OCI-M2 (cell line): Measurements from ENCODE around the gene PPFIA1.

Experiments
- DNase-seq: peaks from one replicate; lab custom pipeline; 2025; ENCODE audit not compliant: unreplicated experiment; lab: John Stamatoyannopoulos, UW

The PPFIA1 gene

DNA sequence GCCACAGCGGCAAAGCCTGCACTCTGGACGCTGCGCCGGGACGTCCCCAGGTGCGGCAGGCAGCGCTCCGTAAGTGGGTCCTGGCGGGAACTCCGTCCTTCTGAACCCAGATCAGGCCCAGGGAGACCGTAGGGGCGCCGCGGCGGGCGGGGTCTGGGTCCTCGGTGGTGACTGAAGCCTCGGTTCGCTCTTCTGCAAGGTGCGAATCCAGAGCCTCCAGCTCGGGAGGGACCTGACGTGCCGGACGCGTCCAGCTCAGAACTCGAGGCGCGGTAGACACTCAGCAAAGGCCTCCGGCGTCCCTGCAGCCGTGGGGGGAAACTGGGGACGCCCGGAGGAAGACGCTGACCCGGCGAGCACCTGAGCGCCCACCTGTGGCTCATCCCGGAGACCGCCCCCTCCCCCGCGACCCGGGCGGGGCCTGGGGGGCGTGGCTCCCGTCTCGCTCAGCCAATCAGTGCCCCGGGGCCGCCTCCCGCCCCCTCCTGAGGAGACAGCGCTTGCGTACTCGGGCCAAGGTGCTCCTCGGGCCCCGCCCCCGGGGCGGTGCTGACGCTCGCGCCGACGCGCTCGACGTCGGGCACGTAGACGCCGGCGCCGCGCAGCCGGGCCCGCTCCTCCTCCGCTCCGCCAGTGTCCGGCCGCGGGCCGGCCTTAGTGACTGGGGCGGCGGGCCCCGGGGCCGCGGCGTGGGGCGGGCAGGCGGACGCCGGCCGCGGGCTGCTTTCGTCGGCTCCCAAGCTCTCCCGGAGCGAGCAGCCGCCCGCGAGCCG is at the start of gene PPFIA1:
Gene PPFIA1 (plus strand): TSS at position 587 of the 773 bp plus-strand sequence. CDS start 1,483 bp downstream, outside the sequence.
- no peak for DNase-seq

DNA sequence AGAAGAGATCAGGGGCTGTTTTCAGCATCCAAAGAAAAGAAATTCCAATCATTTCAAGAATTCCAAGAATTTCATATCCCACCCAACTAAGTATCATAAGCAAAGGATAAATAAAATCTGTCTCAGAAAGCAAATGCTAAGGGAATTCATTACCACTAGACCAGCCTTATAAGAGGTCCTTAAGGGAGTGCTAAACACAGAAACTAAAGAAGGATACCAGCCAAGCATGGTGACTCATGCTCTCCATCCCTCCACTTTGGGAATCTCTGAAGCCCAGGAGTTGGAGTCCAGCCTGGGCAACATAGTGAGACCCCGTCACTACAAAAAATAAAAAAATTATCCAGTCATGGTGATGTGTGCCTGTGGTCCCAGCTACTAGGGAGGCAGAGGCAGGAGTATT is 49.6 kb upstream of the PPFIA1 start:
- no peak for DNase-seq

DNA sequence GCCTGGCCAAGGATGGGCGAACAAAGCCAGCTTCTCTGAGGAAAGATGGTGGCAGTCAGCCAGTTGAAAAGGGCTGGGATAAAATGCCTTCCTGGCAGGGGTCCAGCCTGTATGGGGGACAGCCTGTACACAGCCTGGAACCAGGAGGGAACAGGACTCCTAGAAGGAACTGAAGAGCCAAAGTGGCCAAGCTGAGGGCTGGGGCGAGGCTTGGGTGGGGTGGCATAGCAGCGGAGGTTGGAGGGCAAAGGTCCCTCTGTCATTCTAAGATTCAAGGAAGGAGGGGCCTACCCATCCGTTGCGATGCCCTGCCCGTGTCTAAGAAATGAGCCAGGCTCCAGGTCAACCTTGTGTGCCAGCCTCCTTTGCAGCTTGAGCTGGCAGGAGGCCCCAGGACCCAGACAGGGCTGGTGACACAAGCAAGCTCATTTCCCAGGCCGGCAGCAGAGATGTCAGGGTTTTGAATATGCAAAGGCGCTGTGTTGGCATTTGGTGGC is 44.8 kb upstream of the PPFIA1 start:
- no peak for DNase-seq

DNA sequence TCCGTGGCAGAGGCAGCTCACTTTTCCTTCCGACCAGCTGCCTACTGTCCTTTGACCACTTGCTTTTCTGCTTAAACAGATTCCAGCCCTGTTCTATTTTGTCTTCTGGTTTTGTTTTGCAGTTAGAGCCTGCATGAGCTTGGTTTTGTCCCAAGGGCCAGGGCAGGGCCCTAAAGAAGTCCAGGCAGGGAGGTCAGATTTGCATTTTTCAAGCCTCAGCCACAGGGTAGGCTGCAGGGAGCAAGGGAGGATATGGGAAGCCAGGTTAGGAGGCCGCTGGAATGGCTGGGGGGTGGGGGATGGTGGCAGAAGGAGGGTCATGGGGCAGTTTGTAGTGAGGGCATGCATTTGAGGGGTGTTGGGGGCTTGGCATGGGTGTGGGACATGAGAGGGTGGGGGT is 44.3 kb upstream of the PPFIA1 start:
- no peak for DNase-seq

DNA sequence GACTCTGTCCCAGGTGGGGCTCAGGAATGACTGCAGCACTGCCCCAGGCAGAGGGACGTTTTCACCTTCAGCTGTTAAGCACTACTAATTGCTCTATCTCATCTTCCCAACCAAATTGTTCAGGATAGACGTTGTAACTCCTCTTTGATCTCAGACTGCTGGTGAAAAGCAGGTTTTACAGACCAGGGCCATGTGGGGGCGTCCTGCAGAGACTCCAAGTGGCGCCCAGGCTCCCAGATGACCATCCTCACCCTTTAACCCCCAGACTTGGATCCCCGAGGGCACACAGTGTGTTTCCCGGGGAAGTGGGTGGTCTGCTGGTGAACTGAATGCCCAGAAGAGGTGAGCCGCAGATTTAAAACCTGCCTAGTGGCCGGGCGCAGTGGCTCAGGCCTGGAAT is 43.5 kb upstream of the PPFIA1 start:
- DNase-seq: no peak

DNA sequence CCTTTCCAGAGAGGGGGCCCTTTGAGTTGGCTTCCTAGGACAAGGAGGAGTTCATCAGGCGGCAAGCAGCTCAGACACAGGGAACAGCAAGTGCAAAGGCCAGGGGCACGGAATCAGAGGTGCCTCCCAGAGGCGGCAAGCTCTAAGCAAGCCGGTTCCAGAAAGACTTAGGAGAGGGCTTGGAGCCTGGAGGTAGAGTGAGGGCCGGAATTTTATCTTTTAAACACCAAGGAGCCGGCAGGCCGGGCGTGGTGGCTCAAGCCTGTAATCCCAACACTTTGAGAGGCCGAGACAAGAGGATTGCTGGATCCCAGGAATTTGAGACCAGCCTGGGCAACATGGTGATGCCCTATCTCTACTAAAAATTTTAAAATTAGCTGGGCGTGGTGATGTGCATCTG is 40.8 kb upstream of the PPFIA1 start:
- DNase-seq: no peak

DNA sequence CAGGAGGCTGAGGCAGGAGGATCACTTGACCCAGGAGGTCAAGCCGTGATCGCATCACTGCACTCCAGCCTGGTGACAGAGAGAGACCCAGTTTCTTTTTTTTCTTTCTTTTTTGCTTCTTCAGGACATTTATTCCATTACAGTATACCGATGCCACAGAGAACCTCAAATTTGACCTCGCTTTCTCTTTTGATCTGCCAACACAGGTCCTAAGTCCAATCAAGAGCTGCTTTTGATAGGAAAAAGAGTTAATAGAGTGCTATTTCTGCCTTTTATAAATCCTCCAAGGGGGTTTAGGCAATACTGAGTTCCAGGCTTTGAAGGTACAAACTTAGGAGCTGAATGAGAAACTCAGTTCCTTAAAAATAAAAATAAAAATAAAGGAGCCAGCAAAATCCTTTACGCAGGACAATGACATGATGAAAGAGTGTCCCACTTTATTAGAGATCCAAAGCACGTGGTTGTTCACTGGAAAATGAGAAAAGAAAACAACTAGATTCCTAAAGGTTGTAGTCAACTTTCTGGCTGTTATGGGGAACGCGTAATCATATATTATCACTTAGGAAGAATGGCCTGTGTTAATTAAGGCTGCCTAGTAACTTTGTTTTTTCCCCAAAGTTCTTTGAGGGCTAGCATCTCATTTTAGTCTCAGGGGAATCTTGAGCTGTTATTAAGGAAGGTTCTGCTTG is 40.2 kb upstream of the PPFIA1 start:
- no peak for DNase-seq

DNA sequence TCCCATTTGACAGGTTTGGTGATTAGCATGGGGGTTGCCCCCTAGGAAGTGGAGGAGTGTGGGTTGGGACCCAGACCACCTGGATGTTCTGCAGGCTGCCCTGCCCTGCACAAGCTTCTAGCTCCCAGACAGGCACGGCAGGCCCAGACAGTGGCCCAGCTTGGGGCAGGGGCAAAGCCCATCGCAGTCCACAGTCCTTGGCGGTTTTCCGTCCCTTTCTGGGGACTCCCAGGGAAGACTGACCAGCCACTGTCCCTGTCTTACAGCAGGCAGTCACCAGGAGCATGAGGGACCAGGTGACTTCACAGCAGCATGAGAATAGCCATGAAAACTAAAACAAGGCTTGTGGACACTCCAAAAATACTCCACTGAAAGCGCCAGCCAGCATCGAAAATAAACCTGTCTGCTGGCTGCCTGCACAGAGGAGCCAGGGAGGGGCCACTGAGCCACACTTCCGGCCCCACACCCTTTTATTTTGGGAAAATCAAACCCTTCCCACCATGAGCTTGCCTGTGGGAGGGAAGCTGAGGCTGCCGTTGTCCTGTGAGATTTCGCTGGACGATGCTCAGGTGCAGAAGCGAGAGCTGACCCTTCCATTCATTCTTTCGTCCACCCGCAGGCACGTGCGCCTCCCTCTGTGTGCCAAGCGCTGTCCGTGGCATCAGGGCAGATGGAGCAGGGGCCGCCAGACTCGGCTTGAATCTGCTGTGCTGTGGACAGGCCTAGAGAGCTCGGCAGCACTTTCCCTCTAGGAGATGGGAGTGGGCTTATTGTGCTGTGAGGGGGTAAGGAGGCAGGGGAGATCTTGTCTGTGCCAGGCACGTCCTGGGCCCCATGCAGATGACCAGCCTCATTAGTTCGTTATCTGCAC is 39.4 kb upstream of the PPFIA1 start:
- DNase-seq: no peak

DNA sequence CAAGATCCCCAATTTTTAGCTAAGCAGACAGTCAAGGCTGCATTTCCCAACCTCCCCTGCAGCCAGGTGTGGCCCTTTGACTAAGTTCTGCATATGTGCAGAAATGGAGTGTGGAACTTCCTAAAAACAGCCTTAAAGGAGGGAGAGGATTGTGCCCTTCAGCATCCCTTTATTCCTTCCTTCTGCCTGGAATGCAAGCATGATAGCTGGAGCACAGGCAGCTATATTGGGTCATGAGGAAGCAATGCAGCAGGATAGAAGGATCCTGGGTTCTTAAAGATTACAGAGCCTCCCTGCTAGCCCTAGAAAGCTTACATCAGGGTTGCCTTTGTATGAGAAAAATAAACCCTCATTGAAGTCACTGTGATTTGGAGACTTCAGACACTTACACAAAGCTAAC is 37.5 kb upstream of the PPFIA1 start:
- DNase-seq: no peak

DNA sequence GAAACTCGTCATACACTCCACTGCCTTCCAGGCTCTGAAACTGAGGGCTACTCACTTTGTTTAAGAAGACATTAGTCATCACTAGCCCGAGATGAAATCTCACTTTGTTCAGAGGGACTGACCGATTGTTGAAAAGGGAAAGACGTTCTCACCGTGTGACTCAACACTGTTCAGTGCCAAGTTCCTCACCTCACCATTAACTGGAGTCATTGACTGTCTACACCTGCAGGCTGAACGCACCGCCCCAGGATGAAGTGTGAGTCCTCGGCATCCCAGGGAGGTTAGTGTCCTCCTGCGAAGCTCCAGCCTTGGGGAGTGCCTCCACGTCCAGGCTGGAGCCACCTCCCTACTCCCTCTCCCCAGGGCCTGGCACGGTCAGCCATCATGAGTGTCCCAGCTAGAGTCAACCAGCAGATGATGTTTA is 37.0 kb upstream of the PPFIA1 start:
- no peak for DNase-seq

DNA sequence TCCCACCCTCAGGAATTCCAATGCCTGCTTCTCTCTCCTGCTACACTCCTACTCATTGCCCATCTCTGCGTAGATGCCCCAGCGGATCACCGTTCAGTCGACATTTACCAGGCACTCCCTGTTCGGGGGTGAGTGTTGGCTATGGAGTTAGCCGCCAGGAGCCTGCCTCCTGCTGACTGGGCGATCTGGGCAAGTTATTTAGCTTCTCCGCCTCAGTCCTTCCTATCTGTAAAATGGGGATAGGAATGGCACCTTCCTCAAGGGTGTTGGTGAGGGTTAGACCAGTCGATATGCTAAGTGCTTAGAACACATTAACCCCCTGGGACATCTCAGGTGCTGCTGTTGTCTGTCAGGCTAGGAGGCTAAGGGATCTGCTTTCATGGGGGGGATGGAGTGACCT is 36.5 kb upstream of the PPFIA1 start:
- no peak for DNase-seq

DNA sequence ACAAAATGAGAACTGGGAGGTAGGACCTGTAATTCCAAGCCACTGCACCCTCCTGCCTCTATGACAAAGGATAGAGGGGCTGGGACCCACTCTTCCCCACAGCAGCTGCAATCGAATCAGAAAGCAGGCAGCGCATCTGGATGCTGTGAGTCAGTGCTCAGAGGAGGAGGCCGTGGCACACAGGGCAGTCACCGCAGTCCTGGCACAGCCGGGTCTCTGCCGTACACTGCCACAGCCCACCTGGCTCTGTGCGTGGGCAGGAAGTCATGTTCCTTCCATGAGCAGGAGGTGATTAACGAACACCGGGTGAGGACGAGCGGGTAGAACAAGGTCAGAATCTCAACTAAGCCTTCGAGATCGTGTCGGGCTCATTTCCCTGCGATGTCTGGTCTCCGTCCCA is 30.2 kb upstream of the PPFIA1 start:
- no peak for DNase-seq

DNA sequence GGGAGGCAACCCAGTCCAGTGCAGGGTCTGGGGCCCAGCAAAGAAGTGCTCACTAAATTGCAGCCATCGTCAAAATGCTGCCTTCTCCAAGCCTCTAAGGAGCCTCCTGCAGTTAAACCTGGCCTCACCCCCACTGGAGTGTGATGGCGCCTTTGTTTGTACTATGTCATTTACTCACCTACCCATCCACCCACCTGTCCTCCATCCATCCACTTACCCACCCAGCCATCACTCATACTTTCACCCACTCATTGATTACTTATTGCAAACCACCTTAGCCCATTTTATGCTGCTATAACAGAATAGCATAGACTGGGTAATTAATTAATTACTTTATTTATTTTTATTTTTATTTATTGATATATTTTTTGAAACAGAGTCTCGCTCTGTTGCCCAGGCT is 28.8 kb upstream of the PPFIA1 start:
- DNase-seq: no peak

DNA sequence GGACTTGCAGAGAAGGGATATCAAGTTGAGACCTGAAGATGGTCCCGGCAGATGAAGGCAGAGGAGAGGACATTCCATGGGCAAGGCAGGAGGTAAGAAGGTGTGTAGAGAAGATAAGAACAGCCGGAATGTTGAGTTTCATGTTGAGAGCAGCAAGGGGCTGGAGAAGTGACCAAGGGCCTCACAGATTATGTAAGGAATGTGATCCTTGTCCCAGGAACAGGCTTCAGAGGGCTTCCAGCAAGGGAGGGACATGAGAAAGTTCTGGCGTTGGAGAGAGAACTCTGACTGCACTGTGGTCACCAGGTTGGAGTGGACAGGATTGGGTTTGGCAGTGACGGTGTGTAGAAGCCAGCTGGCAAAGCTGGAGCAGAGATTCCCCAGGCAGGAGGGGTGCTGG is 27.6 kb upstream of the PPFIA1 start:
- DNase-seq: no peak

DNA sequence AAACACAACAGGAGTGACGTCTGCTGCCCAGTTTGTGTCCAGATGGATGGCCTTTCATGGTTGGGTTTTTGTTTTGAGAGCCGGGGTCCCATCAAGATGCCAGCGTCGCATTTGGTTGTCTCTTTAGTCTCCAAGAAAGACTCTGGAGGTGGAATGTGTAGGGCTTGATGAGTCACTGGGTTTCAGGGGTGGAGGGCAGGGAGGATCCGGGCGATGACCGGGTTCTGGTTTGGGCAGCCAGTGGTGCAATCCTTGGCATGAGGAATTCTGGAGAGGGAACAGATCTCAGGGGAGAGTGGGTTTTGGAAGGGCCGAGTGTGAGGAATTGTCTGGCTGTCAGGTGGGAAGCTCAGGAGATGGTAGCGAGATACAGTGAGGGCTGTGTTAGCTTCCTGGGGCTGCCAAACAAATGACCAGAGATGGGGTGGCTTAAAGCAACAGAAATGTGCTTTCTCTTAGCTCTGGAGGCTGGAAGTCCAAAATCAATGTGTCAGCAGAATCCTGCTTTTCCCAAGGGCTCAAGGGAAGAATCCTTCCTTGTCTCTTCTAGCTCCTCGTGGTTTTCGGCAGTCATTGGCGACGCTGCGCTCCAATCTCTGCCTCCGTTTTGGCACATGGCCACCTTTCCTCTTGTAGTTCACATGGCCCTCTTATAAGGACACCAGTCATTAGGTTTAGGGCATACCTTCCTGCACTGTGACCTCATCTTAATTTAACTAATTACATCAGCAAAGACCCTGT is 26.4 kb upstream of the PPFIA1 start:
- DNase-seq: no peak

DNA sequence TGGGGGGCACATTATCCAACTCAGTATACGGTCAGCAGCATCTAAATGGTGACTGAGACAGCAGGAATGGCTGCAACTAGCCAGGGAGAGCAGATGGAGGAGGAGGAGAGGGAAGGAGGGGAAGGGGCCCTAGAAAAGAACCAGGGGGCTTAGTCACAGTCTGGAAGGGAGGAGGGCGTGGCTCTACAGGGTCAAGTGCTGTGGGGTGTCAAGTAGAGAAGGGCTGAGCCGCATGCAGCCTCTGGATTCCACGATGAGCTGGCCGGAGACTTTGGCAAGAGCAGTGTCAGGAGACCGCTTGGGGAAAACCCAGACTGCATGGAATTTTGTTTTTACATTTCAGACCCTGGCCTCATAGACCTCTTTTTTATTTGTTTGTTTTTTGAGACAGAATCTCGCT is 25.8 kb upstream of the PPFIA1 start:
- no peak for DNase-seq

DNA sequence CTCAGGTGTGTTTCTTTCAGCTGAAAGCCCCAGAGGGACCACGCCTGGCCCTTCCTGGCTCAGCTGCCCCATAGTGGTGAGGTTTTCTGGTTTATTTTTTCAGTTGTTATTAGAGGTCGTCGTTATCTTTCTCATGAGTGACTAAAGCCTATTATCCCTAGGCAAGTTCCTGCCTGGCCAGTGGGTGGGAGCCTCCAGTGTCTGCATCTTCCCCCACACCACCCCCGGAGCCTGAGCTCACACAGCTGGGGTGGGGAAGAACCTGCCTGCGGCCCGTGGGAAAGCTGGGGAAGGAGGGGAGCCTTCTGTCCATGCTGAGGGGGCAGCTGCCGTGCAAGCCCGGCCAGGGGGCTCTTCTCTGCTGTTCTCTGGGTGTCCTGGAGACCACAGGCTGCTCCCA is 24.3 kb upstream of the PPFIA1 start:
- no peak for DNase-seq

DNA sequence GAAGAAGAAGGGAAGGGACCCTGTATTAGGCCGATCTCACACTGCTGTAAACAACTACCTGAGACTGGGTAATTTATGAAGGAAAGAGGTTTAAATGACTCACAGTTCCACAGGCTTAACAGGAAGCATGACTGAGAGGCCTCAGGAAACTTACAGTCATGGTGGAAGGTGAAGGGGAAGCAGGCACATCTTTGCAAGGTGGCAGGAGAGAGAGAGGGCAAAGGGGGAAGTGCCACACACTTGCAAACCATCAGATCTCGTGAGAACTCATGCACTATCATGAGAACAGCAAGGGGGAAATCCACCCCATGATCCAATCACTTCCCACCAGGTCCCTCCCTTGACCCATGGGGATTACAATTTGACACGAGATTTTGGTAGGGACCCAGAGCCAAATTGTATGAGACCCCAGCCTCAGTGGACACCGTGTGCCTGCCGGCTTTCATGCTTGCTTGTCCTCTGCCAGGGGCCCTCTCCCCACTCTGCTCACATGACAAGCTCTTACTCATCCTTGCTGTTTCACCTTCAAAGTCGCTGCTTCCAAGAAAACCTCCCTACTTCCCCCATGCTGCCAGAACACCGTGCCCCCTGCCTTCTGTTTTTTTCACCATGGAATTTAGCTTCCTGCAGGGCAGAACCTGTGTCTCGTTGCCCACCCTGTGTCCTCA is 23.3 kb upstream of the PPFIA1 start:
- DNase-seq: no peak

DNA sequence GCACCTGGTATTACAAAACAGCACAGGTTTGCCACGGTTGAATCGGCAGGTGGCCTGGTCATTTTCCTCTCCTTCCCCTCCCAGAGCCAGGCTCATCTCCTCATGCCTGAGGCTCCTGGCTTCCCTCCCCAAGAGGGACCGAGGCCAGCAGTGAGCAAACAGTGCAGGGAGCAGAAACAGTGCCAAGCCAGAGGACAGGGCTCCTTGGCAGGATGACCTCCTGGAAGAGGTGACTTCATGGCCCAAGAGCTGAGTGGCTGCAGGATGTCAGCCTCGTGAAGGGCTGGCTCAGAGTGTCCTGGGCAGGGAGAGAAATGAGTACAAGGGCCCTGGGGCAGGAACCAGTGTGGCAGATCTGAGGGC is 22.8 kb upstream of the PPFIA1 start:
- no peak for DNase-seq

DNA sequence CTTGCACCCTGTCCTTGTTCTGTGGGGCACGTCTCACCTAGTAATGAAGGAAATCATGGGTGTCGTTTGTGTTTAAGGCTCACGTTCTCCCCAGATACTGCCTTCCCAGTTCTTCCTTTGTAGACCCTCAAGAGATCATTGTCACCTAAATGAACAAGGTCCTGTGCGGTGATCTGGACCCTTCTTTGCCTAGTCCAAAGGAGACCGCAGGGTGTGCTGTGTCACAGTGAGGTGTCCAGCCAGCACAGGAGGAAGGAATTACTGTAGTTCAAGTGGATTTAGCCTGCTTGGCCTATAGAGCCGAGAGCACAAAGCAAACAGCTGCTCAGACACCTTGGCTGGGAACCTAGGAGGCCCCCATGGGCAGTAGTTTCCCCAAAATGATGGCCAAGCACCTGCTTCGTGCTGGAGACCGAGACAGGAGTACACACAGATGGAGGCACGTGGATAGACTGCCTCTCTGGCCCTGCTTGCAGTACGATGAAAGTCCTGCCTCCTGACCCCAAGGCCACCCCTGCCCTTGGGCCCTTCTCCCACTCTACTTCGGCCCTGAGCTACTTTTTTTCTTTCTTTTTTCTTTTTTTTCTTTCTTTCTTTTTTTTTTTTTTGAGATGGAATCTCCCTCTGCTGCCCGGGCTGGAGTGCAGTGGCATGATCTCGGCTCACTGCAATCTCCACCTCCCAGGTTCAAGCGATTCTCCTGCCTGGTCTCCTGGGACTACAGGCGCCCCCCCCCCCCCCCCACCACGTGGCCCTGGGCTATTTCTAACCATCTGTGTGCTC is 19.4 kb upstream of the PPFIA1 start:
- DNase-seq: no peak
